HG03175 (cell line): Measurements from ENCODE around the gene HSCB.
"Not testable (repeated sequence)": the region's sequence is repeated elsewhere in the genome, so short reads cannot be mapped to it uniquely, and the experiment has no call there.

Source experiments
- ATAC-seq: cut with Tn5 transposase; IDR thresholded peaks from one replicate; pipeline ENCODE4 v1.9.1; 2021; ENCODE audit warnings: mild to moderate bottlenecking, moderate library complexity; ENCODE audit not compliant: unreplicated experiment

Gene HSCB

DNA sequence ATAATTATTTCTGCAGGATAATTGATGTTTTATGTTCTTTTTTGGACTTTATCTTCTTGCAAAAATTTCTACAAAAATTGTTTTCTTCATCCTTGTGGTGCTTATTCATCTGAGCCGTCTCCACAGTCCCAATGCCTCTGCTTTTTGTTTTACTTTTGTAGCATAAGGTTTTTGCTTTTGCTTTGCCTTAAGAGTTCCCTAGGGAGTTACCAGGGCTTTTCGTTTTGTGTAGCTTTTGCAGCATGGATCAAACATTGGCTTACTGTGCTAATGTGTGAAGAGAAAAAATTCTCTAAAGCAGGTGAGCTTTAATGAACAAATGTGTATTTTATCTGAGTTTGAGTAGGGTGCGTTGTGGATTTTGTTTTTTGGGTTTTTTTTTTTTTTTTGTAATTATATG lies 46.8 kb downstream of the HSCB start:
- ATAC-seq: no peak

DNA sequence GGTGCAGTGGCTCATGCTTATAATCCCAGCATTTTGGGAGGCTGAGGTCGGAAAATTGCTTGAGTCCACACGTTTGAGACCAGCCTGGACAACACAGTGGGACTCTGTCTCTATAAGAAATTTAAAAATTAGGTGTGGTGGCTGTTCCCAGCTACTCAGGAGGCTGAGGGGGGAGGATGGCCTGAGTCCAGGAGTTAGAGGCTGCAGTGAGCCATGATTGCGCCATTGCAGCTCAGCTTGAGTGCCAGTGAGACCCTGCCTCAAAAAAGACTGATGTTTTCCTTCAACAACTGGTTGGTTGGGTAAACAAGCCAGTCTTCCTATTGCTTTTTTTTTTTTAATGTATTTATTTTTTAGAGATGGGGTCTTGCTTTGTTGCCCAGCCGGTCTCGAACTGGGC lies 49.3 kb downstream of the HSCB start:
- no peak for ATAC-seq

DNA sequence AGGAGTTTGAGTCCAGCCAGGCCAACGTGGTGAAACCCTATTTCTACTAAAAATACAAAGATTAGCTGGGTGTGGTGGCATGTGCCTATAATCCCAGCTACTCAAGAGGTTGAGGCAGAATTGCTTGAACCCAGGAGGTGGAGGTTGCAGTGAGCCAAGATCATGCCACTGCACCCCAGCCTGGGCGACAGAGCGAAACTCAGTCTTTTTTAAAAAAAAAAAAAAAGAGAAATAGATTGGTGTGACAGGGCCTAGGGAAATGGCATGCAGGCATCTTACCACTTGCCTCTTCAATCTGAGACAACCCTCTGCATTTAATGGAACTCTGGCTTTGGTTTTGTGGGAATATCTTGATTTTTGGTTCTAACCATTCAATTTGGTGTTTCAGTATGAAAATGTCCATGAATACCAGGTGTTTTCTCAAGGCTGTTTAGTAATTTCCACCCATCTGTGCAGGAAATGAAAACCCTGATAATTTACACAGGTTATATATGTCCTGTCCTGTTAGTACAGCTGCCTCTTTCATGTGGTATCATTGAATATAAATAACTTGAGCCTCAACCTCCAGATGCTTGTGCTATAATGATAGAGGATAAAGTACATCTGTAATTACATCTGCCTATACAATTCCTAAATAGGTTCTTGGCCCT lies 50.1 kb downstream of the HSCB start:
- ATAC-seq: peak; percentile 61

DNA sequence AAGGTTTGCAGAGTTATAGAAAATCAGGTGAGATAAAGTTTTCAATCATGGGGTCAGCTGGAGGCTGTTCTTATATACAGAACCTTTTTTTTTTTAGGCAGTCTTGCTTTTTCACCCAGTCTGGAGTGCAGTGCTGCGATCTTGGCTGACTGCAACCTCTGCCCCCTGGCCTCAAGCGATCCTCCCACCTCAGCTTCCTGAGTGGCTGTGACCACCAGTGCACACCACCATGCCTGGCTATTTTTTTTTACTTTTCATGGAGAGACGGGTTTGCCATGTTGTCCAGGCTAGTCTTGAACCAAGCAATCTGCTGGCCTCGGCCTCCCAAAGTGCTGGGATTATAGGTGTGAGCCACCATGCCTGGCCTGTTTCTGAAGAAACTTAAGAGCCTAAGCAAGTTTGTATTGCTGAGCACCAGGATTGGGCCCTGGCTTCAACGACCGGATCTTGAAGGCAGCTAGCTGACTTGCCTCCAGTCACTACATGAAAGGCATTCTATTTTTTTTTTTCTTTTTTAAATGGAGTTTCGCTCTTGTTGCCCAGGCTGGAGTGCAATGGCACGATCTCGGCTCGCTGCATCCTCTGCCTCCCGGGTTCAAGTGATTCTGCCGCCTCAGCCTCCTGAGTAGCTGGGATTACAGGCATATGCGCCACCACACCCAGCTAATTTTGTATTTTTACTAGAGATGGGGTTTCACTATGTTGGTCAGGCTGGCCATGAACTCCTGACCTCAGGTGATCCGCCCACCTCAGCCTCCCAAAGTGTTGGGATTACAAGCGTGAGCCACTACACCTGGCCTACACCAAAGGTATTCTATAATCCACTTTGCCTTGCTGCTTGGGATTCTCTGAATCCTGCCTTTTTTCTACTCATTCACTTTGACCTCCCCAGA lies 50.9 kb downstream of the HSCB start:
- ATAC-seq: peak; percentile 32

DNA sequence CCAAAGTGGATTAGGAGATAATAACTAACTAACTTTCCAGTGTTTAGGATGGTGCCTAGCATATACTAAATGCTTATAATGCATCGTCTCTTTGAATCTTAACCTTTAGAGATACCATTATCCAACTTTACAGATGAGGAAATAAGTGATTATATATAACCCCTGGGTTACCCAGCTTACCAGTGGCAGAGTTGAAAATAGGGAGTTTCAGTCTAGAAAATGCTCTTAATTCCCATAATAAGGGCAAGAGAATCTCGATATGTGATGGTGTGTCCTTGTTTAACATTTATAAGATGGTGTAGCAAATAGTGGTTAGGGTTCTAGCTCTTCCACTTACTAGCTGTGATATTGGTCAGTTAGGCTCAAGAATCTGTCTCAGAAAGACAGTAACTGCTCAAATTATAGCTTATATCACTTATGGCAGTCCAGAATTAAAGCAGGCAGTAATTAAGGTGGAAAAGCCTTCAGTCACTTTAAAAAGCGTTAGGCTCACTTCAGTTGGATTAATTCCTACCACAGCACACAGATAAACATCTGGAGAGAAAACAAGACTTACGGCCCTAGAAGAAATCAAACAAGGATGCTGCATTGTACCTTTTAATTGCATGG lies 52.2 kb downstream of the HSCB start:
- ATAC-seq: no peak

DNA sequence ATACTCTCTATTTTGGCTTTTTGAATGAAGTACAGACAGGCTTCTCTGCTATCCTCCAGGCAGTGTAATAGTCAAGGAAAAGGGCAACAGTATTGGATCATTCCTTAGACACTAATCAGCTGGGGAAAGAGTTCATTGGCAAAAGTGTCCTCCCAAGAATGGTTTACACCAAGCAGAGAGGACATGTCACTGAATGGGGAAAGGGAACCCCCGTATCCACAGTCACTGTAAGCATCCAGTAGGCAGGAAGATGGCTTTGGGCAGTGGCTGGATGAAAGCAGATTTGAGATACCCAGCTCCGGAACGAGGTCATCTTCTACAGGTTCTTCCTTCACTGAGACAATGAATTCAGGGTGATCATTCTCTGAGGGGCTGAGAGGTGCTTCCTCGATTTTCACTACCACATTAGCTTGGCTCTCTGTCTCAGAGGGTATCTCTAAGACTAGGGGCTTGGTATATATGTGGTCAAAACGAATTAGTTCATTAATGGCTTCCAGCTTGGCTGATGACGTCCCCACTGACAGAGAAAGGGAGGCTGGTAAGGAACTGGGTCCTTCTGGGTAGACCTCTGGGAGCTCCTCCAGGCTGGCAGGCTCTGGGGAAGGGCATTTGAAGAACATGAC lies 53.3 kb downstream of the HSCB start:
- no peak for ATAC-seq

DNA sequence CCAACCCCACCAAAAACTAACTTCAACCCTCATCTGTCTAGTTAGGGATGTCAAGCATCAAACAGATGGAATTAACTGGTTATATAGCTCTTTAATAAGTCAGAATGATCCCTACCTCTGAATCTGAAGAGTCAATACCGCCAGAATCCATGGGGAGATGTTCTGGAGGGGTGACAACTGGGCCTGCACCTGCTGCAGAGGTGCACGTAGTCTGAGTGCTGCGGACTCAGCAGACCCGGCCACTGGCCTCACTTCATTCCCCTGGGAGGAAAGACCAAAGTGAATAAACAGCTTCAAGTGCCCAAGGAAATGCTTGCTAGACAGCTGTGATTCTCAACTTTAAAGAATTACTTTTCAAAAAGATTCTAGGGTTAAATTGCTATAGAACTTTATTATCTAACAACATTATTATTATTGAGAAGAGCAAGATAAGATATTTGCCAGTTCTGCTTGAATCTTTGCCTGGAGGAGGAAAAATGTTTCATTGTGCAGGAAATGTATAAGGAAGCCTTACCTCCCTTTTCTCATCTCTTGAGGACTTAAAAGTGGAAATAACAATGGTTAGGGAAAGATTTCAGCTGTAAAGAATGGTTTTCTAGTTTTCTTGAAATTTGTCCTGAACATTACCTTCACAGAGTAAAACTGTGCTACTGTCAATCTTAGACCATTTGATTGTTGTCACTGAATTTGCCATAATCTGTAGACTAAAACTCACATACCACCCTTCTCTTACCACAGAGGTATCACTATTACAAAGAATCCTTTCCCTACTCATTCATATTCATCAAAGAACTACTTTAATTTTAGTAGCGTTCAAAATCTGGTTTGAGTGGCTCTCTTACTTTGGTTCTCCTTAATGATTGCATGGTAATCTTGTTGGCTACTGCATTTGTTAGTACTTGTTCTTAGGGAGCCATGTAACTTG lies 54.4 kb downstream of the HSCB start:
- ATAC-seq: no peak

DNA sequence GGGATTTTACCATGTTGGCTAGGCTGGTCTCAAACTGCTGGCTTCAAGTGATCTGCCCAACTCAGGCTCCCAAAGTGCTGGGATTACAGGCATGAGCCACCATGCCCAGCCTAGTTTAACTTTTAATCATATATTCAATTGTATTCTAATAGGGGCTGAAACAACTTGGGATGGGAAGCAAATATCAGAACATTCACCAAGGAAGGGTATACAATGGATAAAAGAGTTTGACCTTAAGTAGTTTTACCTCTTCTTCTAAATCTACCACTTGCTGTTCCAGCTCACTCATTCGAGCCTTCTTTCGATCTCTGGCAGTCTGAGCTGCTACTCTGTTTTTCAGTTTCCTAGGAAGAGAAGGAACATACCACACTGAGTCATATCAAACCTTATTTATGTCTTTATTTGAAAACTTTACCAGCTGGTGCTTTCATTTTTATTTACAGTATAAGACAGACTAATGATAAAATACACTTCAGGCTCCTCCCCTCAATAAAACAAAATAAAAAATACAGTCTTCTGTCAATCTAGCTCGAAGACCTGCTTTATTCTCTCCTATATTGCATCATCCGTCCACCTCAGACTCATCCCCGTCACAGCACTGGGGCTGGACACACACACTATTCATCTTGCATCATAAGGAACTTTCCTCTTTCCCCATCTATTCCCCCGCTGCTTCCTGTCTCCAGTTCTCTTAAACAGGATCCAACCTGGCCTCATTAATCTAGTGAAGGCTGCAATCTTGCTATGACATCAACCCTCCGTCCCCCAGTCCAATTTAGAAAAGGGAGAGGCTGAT lies 57.2 kb downstream of the HSCB start:
- peak; percentile 26 for ATAC-seq

DNA sequence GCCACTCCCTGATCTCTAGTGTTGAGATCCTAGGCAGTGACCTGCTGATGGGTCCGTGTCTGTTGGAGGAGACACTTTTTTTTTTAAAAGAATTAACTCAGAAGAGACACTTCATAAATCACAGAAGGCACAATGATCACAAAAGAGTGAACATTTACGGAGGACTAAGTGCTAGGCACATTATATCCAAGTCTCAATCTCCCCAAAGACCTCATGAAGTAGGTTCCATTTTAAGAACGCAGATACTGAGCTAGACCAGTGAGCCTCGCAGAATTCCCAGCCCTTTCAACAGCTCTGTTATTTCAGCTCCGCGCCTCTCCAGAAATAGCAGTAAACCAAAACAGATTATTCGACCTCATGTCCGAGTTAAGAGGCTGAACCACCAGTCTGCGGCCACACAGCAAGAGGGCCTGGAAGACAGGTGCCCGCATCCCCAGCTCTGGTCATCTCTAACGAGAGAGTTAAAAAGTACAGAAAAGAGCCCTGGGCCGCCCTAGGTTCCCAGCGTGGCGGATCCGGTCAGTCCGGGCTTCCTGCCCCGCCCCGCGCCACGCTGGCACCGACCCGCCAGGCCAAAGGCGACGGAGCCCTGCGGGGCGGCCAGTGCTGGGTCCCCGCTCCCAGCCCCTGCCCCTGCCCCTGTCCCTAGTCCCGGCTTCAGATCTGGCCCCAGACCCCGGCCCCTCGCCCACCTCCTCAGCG lies 57.9 kb downstream of the HSCB start:
- peak; percentile 23 for ATAC-seq

DNA sequence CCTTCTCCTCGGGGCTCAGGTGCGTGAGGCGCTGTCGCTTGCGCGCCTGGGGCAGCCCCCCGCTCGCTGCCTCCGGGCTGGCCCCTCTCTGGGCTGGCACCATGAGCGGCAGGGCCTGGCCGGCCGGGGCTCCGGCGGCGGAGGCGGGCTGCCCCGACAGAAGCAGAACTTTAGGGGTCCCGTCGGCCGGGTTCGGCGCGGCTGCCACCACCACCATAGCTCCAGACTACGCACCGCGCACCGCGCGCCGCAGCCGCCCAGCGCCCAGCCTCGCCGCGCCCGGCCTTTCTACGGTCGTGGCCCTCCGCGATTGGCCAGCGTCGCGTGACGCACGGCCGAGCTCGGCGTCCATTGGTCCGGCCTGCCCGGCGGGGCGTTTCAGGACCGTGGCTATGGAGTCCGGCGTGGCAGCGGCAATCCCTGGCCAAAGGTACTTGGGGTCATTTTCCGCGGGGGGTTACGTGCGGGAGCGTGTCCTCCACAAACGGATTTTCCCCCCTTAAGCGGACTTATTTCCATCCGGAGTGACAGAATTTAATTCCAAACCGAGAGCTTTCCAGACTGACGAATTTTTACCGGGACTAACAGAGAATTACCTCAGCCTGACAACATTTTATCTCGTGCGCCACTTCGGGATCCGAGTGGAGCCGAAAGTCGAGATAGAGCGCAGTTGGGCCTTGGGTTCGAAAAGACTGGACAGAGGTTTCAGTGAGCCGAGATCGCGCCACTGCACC lies 58.6 kb downstream of the HSCB start, which contains the start of gene XBP1:
Gene XBP1 (minus strand): TSS at position 262 of the 734 bp plus-strand sequence.
- peak; percentile 88 for ATAC-seq

DNA sequence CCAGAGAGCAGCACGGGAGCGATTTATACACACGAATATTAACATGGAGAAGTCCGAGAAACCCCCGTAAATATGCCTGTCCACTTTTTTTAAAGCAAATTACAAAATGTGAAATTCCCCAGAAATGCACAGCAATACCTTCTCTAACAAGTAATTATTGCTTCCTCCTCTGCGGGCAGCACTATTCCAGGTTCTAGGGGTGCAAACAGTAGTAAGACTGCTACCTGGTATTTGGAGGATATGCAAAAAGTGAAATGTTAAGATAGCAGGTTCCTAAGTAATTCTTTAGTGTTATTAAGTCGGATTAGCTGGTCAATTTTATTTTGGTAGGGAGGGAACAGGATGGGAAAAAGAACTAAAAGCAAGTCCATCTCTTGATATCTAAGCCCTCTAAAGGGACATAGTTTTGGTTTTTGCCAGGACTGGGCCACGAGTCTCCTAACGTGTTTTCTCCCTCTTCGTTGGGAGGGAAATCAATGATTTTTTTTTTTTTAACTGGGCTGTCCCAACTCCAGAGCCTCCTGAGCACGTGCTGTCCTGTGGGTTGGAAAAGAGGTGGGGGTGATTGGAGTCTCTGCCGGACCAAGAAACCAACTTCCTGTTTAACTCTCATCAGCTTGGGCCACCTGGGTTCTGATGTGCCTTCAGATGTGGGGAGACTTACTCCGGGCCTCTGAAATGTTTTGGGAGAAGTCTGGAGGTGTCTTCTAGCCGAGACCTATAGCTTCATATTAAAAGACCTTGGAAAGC lies 60.2 kb downstream of the HSCB start:
- ATAC-seq: no peak

DNA sequence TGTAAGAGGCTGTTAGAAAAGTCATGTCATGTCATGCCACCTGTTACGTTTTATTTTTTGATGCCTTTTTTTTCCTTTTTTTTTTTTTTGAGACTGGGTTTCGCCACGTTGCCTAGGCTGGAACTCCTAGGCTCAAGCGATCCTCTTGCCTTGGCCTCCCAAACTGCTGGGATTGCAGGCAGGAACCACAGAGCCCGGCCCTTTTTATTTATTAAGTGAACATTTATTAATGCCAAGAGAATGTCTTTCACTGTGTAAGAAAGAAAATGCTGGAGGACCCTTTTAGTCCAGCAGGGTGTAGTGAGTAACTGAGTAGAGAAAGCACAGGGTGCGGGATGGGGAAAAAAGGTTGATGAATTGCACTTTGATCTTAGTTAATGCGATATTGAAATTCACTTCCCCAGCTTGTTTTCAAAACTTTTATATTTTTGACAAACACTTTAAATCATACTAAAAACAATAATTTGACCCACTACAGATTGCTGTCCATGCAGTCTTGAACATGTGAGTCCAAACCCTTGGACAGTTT lies 60.8 kb downstream of the HSCB start:
- ATAC-seq: no peak

DNA sequence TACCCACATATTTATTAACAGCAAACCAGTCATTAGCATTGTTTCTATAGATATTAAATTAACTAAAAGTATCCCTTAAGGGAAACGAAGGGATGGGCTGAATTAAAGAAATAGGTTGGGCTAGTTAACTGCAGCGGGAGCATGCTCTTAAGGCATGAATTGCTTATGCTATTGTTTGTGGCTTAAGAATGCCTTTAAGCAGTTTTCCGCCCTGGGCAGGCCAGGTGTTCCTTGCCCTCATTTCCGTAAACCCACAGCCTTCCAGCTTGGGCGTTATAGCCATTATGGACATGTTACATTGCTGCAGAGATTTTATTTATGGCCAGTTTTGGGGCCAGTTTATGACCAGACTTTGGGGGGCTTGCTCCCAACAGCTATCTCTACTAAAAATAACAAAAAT lies 63.6 kb downstream of the HSCB start:
- not testable (repeated sequence) for ATAC-seq
